HFFc6 (cell line): ENCODE results near the gene ECPAS. TPM values are rescaled to one million over a fixed set of nuclear protein-coding genes. Genes with fewer than 3 reads are reported as not detected.

ENCODE experiments used
- DNase-seq: peaks from one replicate; pipeline ENCODE4 v3.0.0-alpha.2; 2018
- H3K27ac Mint-ChIP-seq: 2 replicates; pipeline ENCODE4 v1.8.0; 2020; ENCODE audit warnings: mild to moderate bottlenecking, mixed read lengths
- H3K27me3 Mint-ChIP-seq: 2 replicates; pipeline ENCODE4 v1.8.0; 2021; ENCODE audit warnings: mild to moderate bottlenecking, moderate library complexity, mixed read lengths; ENCODE audit not compliant: insufficient read depth
- H3K36me3 Mint-ChIP-seq: 2 replicates; pipeline ENCODE4 v1.8.0; 2021; ENCODE audit warnings: low read depth, mixed read lengths
- H3K4me1 Mint-ChIP-seq: 2 replicates; pipeline ENCODE4 v1.8.0; 2020; ENCODE audit warnings: low read depth, mixed read lengths
- H3K4me3 Mint-ChIP-seq: 2 replicates; pipeline ENCODE4 v1.8.0; 2020; ENCODE audit warnings: mild to moderate bottlenecking, moderate library complexity, mixed read lengths
- H3K9me3 Mint-ChIP-seq: 2 replicates; pipeline ENCODE4 v1.8.0; 2020; ENCODE audit warnings: mild to moderate bottlenecking, mixed read lengths
- CTCF ChIP-seq: fragments of 200-600 bp; sonication (generic); IDR thresholded peaks from 2 replicates; pipeline ENCODE4 v1.5.0; 2021; ENCODE audit warnings: antibody characterized with exemption, mild to moderate bottlenecking
- total RNA-seq, 6 experiments: library from RNA; stranded (reverse); fragmentation: NEBNext Ultra II Directional; extraction: Animal tissue kit (Norgen Biotek cat#: 25700); gene quantifications; 2 replicates in 1 of 6; 3 replicates in 5 of 6; pipeline ENCODE4 v1.2.3, GENCODE V29; 2021

ECPAS gene
- total RNA-seq, 6 experiments from 2014 or later, result 69.8 to 87.7 (median 77.6) TPM

GRCh38 chr9:111399772-111400563 lies 84.2 kb downstream of the ECPAS start:
- peaks cover 11% of the 10 kb centered on the region for H3K4me1 Mint-ChIP-seq
- peaks cover 2% of the 10 kb centered on the region; the same call in 1 of the 2 replicates for H3K27me3 Mint-ChIP-seq
- H3K4me3 Mint-ChIP-seq, result no peak overlapping the region
- TF ChIP-seq CTCF, result peak; percentile 68
- no peak for DNase-seq
- no peak overlapping the region for H3K27ac Mint-ChIP-seq
- H3K9me3 Mint-ChIP-seq, result peaks cover 34% of the 10 kb centered on the region
- peaks cover 66% of the 10 kb centered on the region for H3K36me3 Mint-ChIP-seq

GRCh38 chr9:111399211-111399739 lies 84.9 kb downstream of the ECPAS start:
- H3K4me3 Mint-ChIP-seq, result no peak overlapping the region
- no peak for DNase-seq
- no peak overlapping the region for H3K27ac Mint-ChIP-seq
- H3K9me3 Mint-ChIP-seq, result peaks cover 32% of the 10 kb centered on the region
- no peaks in the 10 kb centered on the region; the same call in 1 of the 2 replicates for H3K27me3 Mint-ChIP-seq
- no peak for TF ChIP-seq CTCF
- peaks cover 65% of the 10 kb centered on the region for H3K36me3 Mint-ChIP-seq
- H3K4me1 Mint-ChIP-seq, result peaks cover 11% of the 10 kb centered on the region

- no peak overlapping the region for H3K4me3 Mint-ChIP-seq
- no peaks in the 10 kb centered on the region; the same call in 1 of the 2 replicates for H3K27me3 Mint-ChIP-seq
- no peak overlapping the region for H3K27ac Mint-ChIP-seq
- DNase-seq, result no peak
- no peaks in the 10 kb centered on the region for H3K4me1 Mint-ChIP-seq
- H3K36me3 Mint-ChIP-seq, result peaks cover 36% of the 10 kb centered on the region
- no peak for TF ChIP-seq CTCF
- H3K9me3 Mint-ChIP-seq, result no peaks in the 10 kb centered on the region
Measured at GRCh38 chr9:111393971-111394370, 90.2 kb downstream of the ECPAS start.

- Mint-ChIP-seq H3K27ac (no peak overlapping the region), H3K27me3 (no peaks in the 10 kb centered on the region), H3K4me1 (no peaks in the 10 kb centered on the region), H3K4me3 (no peak overlapping the region), H3K9me3 (no peaks in the 10 kb centered on the region), H3K36me3 (peaks cover 26% of the 10 kb centered on the region)
- no peak for DNase-seq
- TF ChIP-seq CTCF, result no peak
Measured at GRCh38 chr9:111389406-111389805, 94.8 kb downstream of the ECPAS start.

- H3K36me3 Mint-ChIP-seq, result peaks cover 28% of the 10 kb centered on the region
- H3K27ac Mint-ChIP-seq, result no peak overlapping the region
- H3K27me3 Mint-ChIP-seq, result no peaks in the 10 kb centered on the region
- H3K4me3 Mint-ChIP-seq, result no peak overlapping the region
- H3K4me1 Mint-ChIP-seq, result no peaks in the 10 kb centered on the region
- H3K9me3 Mint-ChIP-seq, result no peaks in the 10 kb centered on the region
- no peak for DNase-seq
- no peak for TF ChIP-seq CTCF
Measured at GRCh38 chr9:111386386-111386785, 97.8 kb downstream of the ECPAS start.
